Measurements from ENCODE around the gene KDM8. TPM values are rescaled to one million over a fixed set of nuclear protein-coding genes. Genes with fewer than 3 reads are reported as not detected.

Gene KDM8
- total and polyA plus RNA-seq, 2 donors (not counting 3 experiments of a cell fraction or from before 2014, with no cell fraction given), result 5.1 to 8.4 TPM

GRCh38 chr16:27264151-27264550 lies 60.8 kb downstream of the KDM8 start:
- H3K4me3 ChIP-seq (replicated peaks in 1 of 3; ENCODE audit: insufficient read depth in 1 of 3, low read depth in 1 of 3, low read length in 3 of 3), result no peak overlapping the region
- intact Hi-C loops (cut with micrococcal nuclease) (loop anchor here (1.0 kb wide), 1 partner anchor 49 kb away; the partner anchor contains the start of gene IL4R), dilution Hi-C loops (cut with MboI; ENCODE audit: extremely low pct_ligation_motif_present, low sequenced_read_pairs) (no loop called here)
- H4K20me1 ChIP-seq (replicated peaks; ENCODE audit: control insufficient read depth, extremely low read depth, insufficient read depth, low read length), result no peaks in the 10 kb centered on the region
- no peaks in the 10 kb centered on the region for H3K36me3 ChIP-seq (ENCODE audit: control insufficient read depth in 2 of 2, extremely low read depth in 1 of 2, insufficient read depth in 2 of 2, low read length in 2 of 2)
- no peak overlapping the region for H3K9ac ChIP-seq (replicated peaks; ENCODE audit: extremely low read depth, insufficient read depth, low read length)
- H3K27ac ChIP-seq (ENCODE audit: insufficient read depth, low read depth, low read length), result no peak overlapping the region
- H3K9me3 ChIP-seq (replicated peaks; ENCODE audit: control insufficient read depth, insufficient read depth, low read length), result no peaks in the 10 kb centered on the region
- CTCF ChIA-PET, result interaction anchor here (0.7 to 1.1 kb wide), 2 partner anchors 16 to 85 kb away, joined by 3 read pairs; no protein-coding TSS in a partner anchor
- FAIRE-seq (no peak), DNase-seq (ENCODE audit: low read depth, low spot score) (peak; percentile 50)
- no peaks in the 10 kb centered on the region for H3K79me2 ChIP-seq (ENCODE audit: control insufficient read depth, insufficient read depth, low read length)
- no peaks in the 10 kb centered on the region for H3K9me1 ChIP-seq (replicated peaks; ENCODE audit: control insufficient read depth, extremely low read depth, insufficient read depth, low read length)
- POLR2A ChIA-PET, result no interaction called here
- no peak overlapping the region for H3K4me2 ChIP-seq (ENCODE audit: insufficient read depth, low read length)
- BruUV-seq (replicated peaks), result no TSS peak
- H3K4me1 ChIP-seq (ENCODE audit: control insufficient read depth, extremely low read depth, insufficient read depth, low read length), result peaks cover 31% of the 10 kb centered on the region
- no peak overlapping the region for H2AFZ ChIP-seq (ENCODE audit: low read depth, low read length)
- H3K27me3 ChIP-seq (ENCODE audit: control insufficient read depth in 2 of 2, insufficient read depth in 2 of 2, low read length in 2 of 2), result no peaks in the 10 kb centered on the region
- TF ChIP-seq FOS (IDR thresholded peaks at IDR 0.05; ENCODE audit: borderline replicate concordance, insufficient read depth, low read length) (peak; percentile 63), MYC (IDR thresholded peaks at IDR 0.05; ENCODE audit: low read depth, low read length) (no peak), EZH2 (IDR thresholded peaks at IDR 0.05; ENCODE audit: borderline replicate concordance, low read depth, low read length, severe bottlenecking) (no peak), MAX (IDR thresholded peaks at IDR 0.05; ENCODE audit: insufficient read depth, insufficient read length) (no peak), GATA2 (IDR thresholded peaks at IDR 0.05; ENCODE audit: insufficient read depth, insufficient read length, low read depth, low read length) (no peak), POLR2A (IDR thresholded peaks at IDR 0.05; ENCODE audit: low read depth, low read length) (no peak), POLR2AphosphoS5 (IDR thresholded peaks at IDR 0.05; ENCODE audit: insufficient read depth, low read depth, low read length) (no peak), JUN (IDR thresholded peaks at IDR 0.05; ENCODE audit: borderline replicate concordance, insufficient read depth, insufficient read length, low read depth) (peak; percentile 61), CTCF (IDR thresholded peaks at IDR 0.05; ENCODE audit: extremely low read depth in 1 of 2, insufficient read depth in 1 of 2, low read depth in 1 of 2, low read length in 2 of 2) (no peak)
